CD14-positive monocyte (primary cell): ENCODE measurements around the gene ABCC9. TPM values are rescaled to one million over a fixed set of nuclear protein-coding genes. Genes with fewer than 3 reads are reported as not detected.

Source experiments
- DNase-seq, 3 donors: peaks; one replicate each; pipeline ENCODE4 v3.0.0-alpha.2; 2011 to 2022
- H2AFZ ChIP-seq: 2 replicates; pipeline ENCODE4 v1.6.0; 2012; ENCODE audit warnings: mild to moderate bottlenecking, low read depth, low read length, inconsistent platforms; ENCODE audit not compliant: insufficient read depth, poor library complexity, severe bottlenecking
- H3K27ac ChIP-seq, 2 donors: 1 replicate in 1 of 2; 2 replicates in 1 of 2; pipeline ENCODE4 v1.5.1; 2012 to 2013; ENCODE audit warnings: low read length in 2 of 2, control low read depth in 1 of 2, inconsistent platforms in 1 of 2, low read depth in 1 of 2, mild to moderate bottlenecking in 1 of 2
- H3K27me3 ChIP-seq, 2 donors: one replicate each; pipeline versions ENCODE4 v1.6.0 to v1.6.1; 2011 to 2013; ENCODE audit warnings: low read length in 2 of 2; ENCODE audit not compliant: control insufficient read depth in 2 of 2, insufficient read depth in 2 of 2
- H3K36me3 ChIP-seq, 2 donors: replicated peaks in 1 of 2; 1 replicate in 1 of 2; 2 replicates in 1 of 2; pipeline versions ENCODE4 v1.5.1 to v1.6.1; 2012 to 2013; ENCODE audit warnings: low read length in 2 of 2, control low read depth in 1 of 2, inconsistent platforms in 1 of 2, mild to moderate bottlenecking in 1 of 2; ENCODE audit not compliant: insufficient read depth in 2 of 2, control insufficient read depth in 1 of 2
- H3K4me1 ChIP-seq, 2 donors: 1 replicate in 1 of 2; 2 replicates in 1 of 2; pipeline versions ENCODE4 v1.5.1 to v1.6.1; 2012 to 2013; ENCODE audit warnings: low read length in 2 of 2, control low read depth in 1 of 2, inconsistent platforms in 1 of 2, mild to moderate bottlenecking in 1 of 2, moderate library complexity in 1 of 2; ENCODE audit not compliant: insufficient read depth in 2 of 2, control insufficient read depth in 1 of 2
- H3K4me2 ChIP-seq: replicated peaks from 2 replicates; pipeline ENCODE3; 2012; ENCODE audit warnings: low read length, moderate library complexity, mild to moderate bottlenecking; ENCODE audit not compliant: poor library complexity, severe bottlenecking; ENCODE audit errors: extremely low read depth
- H3K4me3 ChIP-seq, 3 experiments: fragments of 200-600 bp in 1 of 3; sonication (generic) in 1 of 3; replicated peaks in 1 of 3; 1 replicate in 2 of 3; 2 replicates in 1 of 3; pipeline ENCODE4 v1.5.1; 2011 to 2013; ENCODE audit warnings: low read length in 3 of 3, mild to moderate bottlenecking in 3 of 3, control low read depth in 2 of 3, low read depth in 2 of 3, inconsistent platforms in 1 of 3, moderate library complexity in 1 of 3
- H3K79me2 ChIP-seq: 2 replicates; pipeline ENCODE4 v1.6.0; 2012; ENCODE audit warnings: mild to moderate bottlenecking, control low read depth, inconsistent platforms, low read length, moderate library complexity; ENCODE audit not compliant: insufficient read depth
- H3K9ac ChIP-seq: 2 replicates; pipeline ENCODE4 v1.6.0; 2017; ENCODE audit warnings: low read length, mild to moderate bottlenecking; ENCODE audit not compliant: insufficient read depth, poor library complexity, severe bottlenecking
- H3K9me3 ChIP-seq, 2 donors: replicated peaks in 1 of 2; 1 replicate in 1 of 2; 2 replicates in 1 of 2; pipeline versions ENCODE4 v1.5.1 to v1.6.1; 2012 to 2013; ENCODE audit warnings: low read length in 2 of 2, control low read depth in 1 of 2; ENCODE audit not compliant: control insufficient read depth in 1 of 2, insufficient read depth in 1 of 2
- H4K20me1 ChIP-seq: 2 replicates; pipeline ENCODE4 v1.6.0; 2012; ENCODE audit warnings: mild to moderate bottlenecking, low read length, control low read depth, moderate library complexity; ENCODE audit not compliant: insufficient read depth
- H3K27ac Mint-ChIP-seq, 7 donors: one replicate each; pipeline ENCODE4 v1.8.0; 2020; ENCODE audit warnings: mild to moderate bottlenecking in 7 of 7, mixed read lengths in 7 of 7, moderate library complexity in 6 of 7, inconsistent platforms in 2 of 7
- H3K27me3 Mint-ChIP-seq, 3 donors: one replicate each; pipeline ENCODE4 v1.8.0; 2021 to 2022; ENCODE audit warnings: low read depth in 3 of 3, mild to moderate bottlenecking in 3 of 3, mixed read lengths in 3 of 3, moderate library complexity in 3 of 3, inconsistent platforms in 1 of 3
- H3K36me3 Mint-ChIP-seq, 2 donors: one replicate each; pipeline ENCODE4 v1.8.0; 2020; ENCODE audit warnings: mixed read lengths in 2 of 2, inconsistent platforms in 1 of 2, mild to moderate bottlenecking in 1 of 2
- H3K4me1 Mint-ChIP-seq: one replicate; pipeline ENCODE4 v1.8.0; 2020; ENCODE audit warnings: mild to moderate bottlenecking, mixed read lengths
- H3K4me3 Mint-ChIP-seq, 2 donors: one replicate each; pipeline ENCODE4 v1.8.0; 2020; ENCODE audit warnings: mild to moderate bottlenecking in 2 of 2, mixed read lengths in 2 of 2, moderate library complexity in 1 of 2
- H3K9me3 Mint-ChIP-seq, 7 donors: one replicate each; pipeline ENCODE4 v1.8.0; 2020 to 2022; ENCODE audit warnings: mixed read lengths in 7 of 7, mild to moderate bottlenecking in 6 of 7, moderate library complexity in 6 of 7, inconsistent platforms in 2 of 7
- WGBS: methylation state at CpG from one replicate; pipeline ENCODE4 v1.1.5; 2013; ENCODE audit warnings: missing lambda C conversion rate; ENCODE audit not compliant: insufficient coverage; 5-methylcytosine and 5-hydroxymethylcytosine counted together
- intact Hi-C, 2 donors: fragments of 100-400 bp; cut with micrococcal nuclease; formaldehyde crosslinking; loops; one replicate each; pipeline versions ENCODE4 v1.15.0 to v1.15.1; 2023
- polyA plus RNA-seq, 3 donors: library from polyadenylated mRNA; depleted of rRNA in 1 of 3; unstranded in 2 of 3; stranded (reverse) in 1 of 3; fragments of 300-500 nt in 2 of 3; fragments of >200 nt in 1 of 3; fragmentation: Illumina TruSeq in 2 of 3; gene quantifications; 1 replicate in 2 of 3; 2 replicates in 1 of 3; pipeline ENCODE4 v1.2.3, GENCODE V29; 2012 to 2021
- TF ChIP-seq, protein P1 (sequence below): fragments of 200-600 bp; IDR thresholded peaks from one replicate; pipeline ENCODE4 v1.8.0; 2022; ENCODE audit warnings: antibody characterized with exemption, mild to moderate bottlenecking

The ABCC9 gene
- polyA plus RNA-seq, 3 donors: not detected

GRCh38 chr12:21759737-21760136 is 181.5 kb downstream of the ABCC9 start:
- no peak overlapping the region for H3K4me2 ChIP-seq
- TF ChIP-seq, protein P1, sequence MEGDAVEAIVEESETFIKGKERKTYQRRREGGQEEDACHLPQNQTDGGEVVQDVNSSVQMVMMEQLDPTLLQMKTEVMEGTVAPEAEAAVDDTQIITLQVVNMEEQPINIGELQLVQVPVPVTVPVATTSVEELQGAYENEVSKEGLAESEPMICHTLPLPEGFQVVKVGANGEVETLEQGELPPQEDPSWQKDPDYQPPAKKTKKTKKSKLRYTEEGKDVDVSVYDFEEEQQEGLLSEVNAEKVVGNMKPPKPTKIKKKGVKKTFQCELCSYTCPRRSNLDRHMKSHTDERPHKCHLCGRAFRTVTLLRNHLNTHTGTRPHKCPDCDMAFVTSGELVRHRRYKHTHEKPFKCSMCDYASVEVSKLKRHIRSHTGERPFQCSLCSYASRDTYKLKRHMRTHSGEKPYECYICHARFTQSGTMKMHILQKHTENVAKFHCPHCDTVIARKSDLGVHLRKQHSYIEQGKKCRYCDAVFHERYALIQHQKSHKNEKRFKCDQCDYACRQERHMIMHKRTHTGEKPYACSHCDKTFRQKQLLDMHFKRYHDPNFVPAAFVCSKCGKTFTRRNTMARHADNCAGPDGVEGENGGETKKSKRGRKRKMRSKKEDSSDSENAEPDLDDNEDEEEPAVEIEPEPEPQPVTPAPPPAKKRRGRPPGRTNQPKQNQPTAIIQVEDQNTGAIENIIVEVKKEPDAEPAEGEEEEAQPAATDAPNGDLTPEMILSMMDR: no peak
- H3K36me3 ChIP-seq: no peaks in the 10 kb centered on the region
- no peak for DNase-seq
- no peaks in the 10 kb centered on the region for H3K36me3 Mint-ChIP-seq
- H3K27me3 ChIP-seq: no peaks in the 10 kb centered on the region
- H3K9me3 ChIP-seq: no peaks in the 10 kb centered on the region
- H3K4me1 ChIP-seq: no peaks in the 10 kb centered on the region
- H3K4me1 Mint-ChIP-seq: no peaks in the 10 kb centered on the region
- H3K9ac ChIP-seq: no peak overlapping the region
- H3K27ac Mint-ChIP-seq: no peak overlapping the region
- no peak overlapping the region for H2AFZ ChIP-seq
- no peaks in the 10 kb centered on the region for H3K79me2 ChIP-seq
- peaks cover 0 to 2% (median 0%) of the 10 kb centered on the region in 7 donors for H3K9me3 Mint-ChIP-seq
- no peak overlapping the region for H3K27ac ChIP-seq
- no peak overlapping the region for H3K4me3 ChIP-seq
- no peak overlapping the region for H3K4me3 Mint-ChIP-seq
- intact Hi-C loops: no loop called here
- peaks cover 2 to 3% (median 3%) of the 10 kb centered on the region in 3 donors for H3K27me3 Mint-ChIP-seq
- no peaks in the 10 kb centered on the region for H4K20me1 ChIP-seq
- 95% methylated on average over 5 of the region's 5 CpGs for WGBS

- no peak for DNase-seq
- H3K4me1 Mint-ChIP-seq: no peaks in the 10 kb centered on the region
- no peaks in the 10 kb centered on the region for H3K79me2 ChIP-seq
- no peaks in the 10 kb centered on the region for H4K20me1 ChIP-seq
- no peak overlapping the region for H3K9ac ChIP-seq
- no peak overlapping the region for H2AFZ ChIP-seq
- TF ChIP-seq, protein P1: no peak
- no peak overlapping the region for H3K27ac Mint-ChIP-seq
- no peaks in the 10 kb centered on the region for H3K4me1 ChIP-seq
- H3K4me2 ChIP-seq: no peak overlapping the region
- peaks cover 0 to 2% (median 1%) of the 10 kb centered on the region in 3 donors for H3K27me3 Mint-ChIP-seq
- H3K9me3 ChIP-seq: no peaks in the 10 kb centered on the region
- H3K27ac ChIP-seq: no peak overlapping the region
- H3K4me3 Mint-ChIP-seq: no peak overlapping the region
- H3K4me3 ChIP-seq: no peak overlapping the region
- H3K9me3 Mint-ChIP-seq: peaks cover 0 to 2% (median 0%) of the 10 kb centered on the region in 7 donors
- intact Hi-C loops: no loop called here
- 100% methylated on average over 1 of the region's 2 CpGs for WGBS
- no peaks in the 10 kb centered on the region for H3K27me3 ChIP-seq
- no peaks in the 10 kb centered on the region for H3K36me3 ChIP-seq
- no peaks in the 10 kb centered on the region for H3K36me3 Mint-ChIP-seq
Measured at GRCh38 chr12:21757735-21758134, 183.5 kb downstream of the ABCC9 start.
